ENCODE data around the gene NEUROG3.

NEUROG3 gene, protein sequence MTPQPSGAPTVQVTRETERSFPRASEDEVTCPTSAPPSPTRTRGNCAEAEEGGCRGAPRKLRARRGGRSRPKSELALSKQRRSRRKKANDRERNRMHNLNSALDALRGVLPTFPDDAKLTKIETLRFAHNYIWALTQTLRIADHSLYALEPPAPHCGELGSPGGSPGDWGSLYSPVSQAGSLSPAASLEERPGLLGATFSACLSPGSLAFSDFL

DNA sequence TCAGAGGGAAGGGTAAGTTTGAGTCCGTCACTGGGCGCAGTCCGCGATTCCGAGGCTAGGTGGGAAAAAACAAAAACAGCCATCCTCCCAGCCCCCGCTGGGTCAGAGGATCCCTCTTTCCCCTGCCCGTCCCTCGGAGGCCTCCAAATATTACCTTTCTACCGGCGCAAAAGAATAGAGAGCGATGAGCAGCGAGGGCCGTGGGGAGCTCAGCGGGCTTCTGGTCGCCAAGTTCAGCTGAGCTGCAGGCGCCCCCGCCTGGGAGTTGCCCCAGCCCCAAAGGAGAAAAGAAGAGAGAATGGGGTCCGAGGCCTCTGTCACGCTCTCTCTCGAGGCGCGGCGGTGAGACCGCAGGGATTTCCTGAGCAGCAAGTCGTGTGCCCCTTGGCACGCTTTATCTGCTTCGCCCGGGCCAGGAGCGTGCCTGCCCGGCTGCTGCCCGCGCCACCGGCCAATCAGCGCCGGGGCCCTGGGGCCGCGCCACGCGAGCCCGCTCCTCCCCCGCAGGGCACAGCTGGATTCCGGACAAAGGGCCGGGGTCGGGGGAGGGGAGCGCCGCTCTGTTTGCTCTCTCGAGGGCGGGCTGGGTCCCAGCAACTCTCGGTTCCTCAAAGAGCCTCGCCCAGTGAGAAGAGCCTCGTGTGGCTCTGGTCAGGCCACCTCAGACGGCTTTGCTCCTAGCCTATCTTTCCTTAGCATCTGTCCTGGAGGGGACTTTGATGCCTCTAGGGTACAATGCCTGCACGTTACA lies at the start of gene NEUROG3:
NEUROG3 (minus strand) TSS at position 367 of the 751 bp plus-strand sequence. CDS start 379 bp downstream, outside the sequence.
- no peak for FAIRE-seq

DNA sequence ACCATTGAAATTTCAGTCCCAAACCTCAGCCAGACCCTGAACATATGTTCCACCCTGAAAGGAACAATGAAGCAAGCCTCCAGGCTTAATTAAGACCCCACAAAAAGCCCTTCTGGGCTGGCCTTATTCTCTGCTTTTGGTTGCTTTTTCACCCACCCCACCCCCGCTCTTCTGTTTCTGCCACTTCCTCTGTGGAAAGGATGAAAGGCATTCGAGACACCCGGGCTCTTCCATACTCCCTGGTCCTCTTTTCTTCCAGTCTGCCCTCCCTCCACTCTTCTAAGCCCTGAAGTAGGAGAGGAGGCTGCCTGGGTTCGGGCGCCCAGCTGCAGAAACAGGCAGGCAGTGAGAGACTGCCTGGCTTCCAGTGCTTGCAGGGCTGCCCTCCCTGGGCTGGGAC lies 47.4 kb upstream of the NEUROG3 start:
- FAIRE-seq, result no peak

DNA sequence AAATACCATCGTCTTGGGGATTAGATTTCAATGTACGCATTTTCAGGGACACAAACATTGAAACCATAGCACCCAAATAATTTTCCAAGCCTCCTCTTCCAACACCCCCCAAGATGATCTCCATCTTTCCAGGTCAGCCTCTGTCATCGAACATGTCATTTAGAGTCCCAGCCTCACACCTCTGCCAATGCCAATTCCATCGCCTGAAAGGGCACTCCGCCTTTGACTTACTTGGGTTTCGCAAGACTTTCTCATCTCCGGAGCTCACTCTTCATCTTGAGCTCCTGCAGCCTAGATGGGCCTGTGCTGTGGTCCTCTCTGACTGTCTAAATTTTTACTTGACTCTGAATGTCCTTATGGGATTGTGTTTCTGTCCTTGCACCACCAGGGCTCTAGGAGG lies 46.4 kb upstream of the NEUROG3 start:
- no peak for FAIRE-seq

DNA sequence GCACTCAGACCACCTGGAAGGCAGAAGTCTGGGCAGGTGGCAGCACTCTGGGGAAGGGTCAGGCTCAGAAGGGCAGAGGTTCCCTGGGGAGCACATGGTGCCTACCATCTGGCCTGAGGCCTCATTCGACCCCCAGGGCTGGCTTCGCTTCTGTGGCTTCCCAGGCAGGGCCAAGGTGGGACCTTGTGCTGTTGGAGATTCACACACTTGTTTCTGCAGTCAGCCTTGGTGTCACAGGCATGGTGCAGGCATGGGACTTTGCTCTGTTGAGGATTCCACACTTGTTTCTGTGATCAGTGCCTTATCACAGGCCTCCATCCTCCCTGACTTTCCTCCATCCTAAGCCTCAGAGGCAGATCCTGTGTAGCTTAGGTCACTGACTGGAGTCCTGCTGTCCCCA lies 45.5 kb upstream of the NEUROG3 start:
- no peak for FAIRE-seq

DNA sequence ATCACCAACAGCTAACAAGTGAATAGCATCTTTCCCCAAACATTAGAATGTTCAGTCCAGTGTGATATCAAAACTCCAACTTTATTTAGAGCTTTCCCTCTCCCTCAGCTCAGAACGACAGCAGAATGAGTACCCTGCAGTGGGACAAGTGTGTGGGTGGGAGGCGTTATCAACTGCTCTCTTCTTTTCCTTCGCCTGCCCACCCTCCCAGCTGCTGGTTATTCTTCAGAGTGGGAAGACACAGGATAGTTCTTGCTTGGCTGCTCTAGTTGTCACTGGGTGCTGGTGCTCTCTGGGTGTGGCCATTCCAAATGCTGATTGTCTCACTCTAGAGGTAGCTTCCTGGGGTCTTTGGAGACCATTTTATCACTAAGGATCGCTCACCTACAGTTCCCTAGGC lies 43.1 kb upstream of the NEUROG3 start:
- no peak for FAIRE-seq

DNA sequence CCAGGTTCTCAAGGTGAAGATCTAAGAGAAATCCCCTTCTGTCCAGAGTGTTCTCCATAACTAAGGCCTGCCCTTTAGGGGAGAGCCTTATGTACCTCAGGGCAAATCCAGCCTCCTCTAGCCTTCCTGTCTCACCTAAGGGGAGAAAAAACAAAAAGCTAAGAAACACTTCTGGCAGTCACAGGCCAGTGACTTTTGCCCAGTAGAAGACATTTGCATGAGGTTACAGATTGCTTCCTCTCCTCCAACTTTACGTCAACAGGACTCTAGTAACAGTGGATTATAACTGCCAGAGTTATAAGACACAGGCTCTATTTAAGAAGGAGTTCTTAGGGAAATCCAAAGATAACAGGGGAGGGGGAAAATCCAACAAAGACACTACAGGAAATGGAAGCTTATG lies 40.9 kb upstream of the NEUROG3 start:
- FAIRE-seq, result no peak

DNA sequence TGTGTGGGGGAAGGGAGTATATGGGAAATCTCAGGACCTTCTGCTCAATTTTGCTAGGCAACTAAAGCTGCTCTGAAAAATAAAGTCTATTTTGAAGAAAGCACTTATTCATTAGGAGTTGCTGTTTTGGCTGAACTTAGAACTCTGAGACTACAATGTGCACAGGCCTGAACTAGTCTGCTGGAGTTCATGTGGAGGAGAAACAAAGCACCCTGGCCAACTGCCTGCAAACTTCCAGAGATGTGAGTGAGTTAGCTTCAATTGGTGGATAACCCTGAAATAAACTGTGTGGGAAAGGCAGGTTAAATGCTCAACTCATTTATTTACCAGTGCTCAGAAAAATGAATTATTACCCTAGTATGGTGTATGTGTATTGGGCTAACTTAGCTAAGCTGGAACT lies 39.5 kb upstream of the NEUROG3 start:
- no peak for FAIRE-seq

DNA sequence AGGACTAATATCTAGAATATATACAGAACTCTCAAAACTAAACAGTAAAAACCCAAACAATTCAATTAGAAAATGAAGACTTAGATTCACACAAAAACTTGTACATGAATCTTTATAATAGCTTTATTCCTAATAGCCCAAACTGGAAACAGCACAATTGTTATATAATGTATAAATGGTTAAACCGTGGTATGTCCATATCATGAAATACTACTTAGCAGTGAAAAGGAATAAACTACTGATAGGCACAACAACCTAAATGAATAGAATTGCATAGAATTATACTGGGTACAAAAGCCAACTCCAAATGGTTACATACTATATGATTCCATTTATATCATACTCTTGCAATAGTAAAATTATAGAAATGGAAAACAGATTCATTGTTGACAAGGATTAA lies 35.9 kb upstream of the NEUROG3 start:
- no peak for FAIRE-seq

DNA sequence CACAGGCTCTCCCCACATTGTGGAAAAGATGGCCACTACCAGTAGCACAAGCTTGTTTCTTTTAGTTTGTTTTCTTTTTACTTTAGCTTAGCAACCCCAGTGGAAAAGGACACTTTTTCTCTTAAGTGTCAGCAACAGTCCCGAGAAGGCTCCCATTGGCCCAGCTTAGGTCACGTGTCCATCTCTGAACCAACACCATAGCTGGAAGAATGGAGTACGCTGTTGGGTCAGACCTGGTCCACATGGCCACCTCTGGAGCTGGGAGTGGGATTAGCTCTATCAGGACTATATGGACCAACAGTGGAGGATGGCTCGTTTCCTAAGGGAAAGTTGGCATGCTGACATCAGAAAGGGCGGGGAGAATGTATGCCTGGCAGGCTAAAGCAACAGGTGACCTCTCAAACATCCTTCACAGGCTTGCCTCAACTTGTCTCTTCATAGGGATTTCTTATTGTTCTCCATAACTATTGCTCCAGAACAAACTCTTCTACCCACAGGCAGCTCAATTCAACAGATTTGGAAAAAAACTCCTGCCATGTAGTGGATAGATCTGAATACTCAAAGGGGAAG lies 27.6 kb upstream of the NEUROG3 start:
- FAIRE-seq, result no peak

DNA sequence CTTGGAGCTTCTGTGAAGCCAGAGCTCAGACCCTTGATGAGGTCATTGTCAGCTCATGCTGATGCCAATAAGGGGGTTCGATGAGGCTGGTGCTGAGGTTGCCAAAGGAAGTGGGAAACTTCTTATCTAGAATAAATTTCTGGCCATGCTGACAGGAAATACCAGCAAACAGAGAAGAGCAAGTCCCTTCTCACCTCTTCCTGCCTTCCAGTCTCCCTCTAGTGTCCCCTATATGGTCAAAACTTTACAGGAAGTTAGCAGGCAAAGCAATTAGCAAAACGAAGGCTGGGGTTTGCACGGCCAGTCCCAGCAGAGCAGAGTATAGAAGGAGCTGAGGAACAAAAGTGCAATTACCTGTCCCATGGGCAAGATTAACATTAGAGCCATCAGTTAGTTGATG lies 15.1 kb upstream of the NEUROG3 start:
- FAIRE-seq, result no peak

DNA sequence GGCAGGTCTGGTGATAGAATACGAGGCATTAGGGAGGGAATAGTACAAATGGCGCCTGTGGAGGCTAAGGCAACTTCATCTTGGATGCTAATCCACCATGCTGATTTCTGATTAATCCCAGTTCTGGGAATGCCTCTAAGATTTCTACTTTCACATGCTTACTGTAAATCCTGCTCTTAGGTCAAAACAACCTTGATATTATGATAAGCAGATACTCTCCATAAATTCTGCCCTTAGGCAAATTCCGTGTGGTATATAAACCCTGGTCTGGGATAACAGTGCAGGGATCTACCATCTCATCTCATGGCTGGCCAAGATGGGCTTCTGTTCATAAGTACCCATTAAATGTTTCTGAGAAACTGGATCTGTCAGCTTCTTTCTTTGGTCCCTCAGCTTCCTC lies 11.4 kb upstream of the NEUROG3 start:
- FAIRE-seq, result no peak

DNA sequence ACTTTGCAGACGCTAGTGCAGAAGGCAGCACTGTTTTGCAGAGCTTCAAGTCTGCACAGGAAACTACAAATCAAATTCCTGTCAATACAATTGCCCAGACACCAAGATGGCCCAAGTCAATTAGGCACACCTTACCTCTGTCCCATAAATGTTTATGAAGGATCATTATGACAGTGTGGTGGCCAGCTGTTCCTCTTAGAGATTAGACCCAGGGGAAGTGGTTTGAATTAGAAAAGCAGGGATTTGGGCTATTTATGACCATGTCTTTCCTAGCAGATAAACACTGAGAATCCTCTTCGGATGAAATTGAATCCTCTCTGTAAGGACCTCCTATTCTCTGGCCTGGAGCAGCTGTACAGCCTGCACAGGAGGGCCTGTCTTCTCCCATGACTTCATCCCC lies 9.9 kb upstream of the NEUROG3 start:
- no peak for FAIRE-seq

DNA sequence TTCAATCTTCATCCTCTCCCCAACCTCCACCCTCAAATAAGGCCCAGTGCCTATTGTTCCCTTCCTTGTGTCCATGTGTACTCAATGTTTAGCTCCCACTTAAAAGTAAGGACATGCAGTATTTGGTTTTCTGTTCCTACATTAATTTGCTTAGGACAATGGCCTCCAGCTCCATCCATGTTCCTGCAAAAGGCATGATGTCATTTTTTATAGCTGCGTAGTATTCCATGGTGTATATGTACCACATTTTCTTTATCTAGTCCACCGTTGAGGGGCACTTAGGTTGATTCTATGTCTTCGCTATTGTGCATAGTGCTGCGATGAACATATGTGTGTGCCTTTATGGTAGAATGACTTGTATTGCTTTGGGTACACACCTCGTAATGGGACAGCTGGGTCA lies 7.2 kb upstream of the NEUROG3 start:
- FAIRE-seq, result no peak

DNA sequence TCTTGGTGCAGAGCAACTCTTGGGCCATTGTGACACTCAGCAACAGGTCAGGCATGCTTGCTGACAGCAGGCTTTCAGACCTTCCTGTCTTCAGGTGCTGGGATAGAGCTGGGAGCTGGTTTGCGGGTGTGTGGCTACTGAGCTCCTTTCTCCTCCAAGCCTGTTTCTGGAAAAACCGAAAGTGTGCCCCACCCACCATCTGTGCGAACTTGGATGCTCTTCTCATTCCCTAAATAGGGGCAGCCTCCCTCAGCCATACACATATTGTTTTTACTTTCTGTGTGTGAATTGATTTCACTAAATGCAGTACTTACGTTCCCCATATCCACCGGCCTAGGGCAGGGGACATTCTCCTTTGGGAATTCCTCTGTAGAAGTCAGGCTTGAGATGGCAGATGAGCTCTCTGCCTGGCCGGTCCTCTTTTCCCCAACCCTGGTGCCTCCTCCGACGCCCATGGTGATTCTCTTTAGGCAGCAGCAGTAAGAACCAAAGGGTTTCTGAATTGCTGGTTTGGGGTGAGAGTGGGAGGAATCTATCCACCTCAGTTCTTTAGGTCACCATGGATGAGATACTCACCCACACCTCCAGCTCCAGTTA lies 6.3 kb upstream of the NEUROG3 start:
- FAIRE-seq, result no peak

DNA sequence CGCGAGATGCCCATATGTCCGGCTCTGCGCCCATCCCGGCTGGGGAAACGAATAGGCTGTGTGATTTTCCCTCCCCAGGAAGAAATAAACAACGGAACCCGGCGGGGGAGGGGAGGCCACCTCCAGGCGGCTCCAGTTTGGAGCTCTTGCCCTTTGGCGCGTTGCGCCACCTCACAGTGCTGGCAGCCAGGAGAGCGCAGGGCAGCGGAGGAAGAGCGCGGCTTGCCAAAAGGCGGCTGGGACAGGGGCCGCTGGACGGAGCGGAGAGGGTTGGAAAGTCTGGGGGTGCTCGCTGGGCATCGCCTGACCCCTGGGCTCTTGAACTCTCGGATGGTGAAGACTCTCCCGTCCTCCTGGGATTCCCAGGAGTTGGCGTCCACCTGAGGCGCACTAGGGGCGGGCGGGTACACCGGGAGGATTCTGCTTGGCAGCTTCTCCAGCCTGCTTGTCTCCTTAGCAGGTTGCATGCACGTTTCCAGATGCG lies 5.3 kb upstream of the NEUROG3 start:
- FAIRE-seq, result no peak

DNA sequence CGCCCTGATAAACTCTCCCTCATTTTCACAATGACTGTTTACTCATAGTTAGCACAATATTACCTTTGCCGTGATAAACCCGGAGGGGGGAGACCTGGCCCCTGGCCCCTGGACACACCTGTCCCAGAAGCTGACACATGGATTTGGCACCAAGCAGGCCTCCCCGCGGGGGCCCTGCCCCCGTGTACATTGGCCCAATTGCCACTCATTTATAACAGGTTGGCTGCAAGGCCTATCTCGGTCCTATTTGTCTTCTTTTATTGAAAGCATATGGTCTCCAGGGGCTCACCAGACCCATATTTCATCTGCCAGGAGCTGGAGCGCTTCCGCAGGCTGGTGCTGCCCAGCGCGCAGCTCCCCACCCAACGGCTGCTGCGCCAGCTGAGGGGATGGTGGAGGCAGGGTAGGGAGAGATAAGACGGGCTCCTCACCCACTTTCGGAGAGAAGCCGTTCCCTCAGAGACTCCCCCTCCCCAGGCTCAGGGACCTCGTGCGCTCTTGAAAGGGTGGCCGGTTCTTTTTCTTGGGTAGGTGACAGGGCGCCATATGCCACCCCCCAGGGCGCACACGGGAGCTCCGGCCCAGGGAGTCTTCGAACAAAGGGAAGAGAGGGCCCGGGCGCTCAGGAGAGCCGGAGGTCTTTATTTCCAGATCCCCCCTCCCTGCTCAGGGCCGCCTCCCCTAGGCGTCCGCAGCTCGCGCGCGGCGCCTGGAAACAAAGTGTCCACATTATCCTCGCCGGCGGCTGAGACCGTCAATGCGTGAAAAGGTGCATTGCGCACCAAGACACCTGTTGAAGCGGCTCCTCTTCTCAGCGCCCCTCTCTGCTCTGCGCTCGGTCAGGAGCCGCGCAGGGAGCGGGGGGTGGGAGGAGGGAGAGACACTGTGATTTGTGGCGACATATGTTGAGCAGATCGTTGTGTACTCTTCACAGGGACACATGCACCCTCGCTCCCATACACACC lies 4.3 kb upstream of the NEUROG3 start:
- no peak for FAIRE-seq

DNA sequence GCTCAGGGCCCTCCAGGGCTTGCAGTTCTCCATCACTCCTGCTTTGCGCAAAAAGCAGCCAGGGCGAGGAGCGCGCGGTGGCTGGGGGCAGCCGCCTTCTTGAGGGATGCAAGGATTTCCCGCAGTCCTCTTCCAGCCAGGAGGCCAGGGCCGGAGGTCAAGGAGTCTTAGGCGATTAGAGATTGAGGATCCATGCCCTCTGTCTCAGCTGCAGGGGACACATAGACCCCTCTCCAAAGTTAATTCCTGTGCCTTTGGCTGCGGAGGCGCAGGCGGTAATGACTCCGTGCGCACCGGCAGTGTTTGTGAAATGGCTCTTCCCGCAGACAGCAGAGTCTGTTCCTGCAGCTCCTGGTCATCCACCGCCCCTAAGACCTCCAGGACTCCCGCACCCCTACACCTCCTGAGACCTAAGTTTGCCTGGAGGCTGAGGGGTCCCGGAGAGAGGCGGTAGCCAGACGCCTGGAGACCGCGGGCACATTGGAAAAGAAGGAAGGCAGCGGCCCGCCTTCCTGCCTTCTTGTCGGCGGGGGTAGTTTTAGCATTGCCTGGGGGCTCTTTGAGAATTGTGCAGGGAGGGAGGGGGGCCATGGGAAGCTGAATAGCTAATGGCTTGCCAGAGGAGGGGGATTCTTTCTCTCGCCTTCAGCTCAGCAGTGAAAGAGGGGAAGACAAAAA lies 3.3 kb upstream of the NEUROG3 start:
- FAIRE-seq, result no peak

DNA sequence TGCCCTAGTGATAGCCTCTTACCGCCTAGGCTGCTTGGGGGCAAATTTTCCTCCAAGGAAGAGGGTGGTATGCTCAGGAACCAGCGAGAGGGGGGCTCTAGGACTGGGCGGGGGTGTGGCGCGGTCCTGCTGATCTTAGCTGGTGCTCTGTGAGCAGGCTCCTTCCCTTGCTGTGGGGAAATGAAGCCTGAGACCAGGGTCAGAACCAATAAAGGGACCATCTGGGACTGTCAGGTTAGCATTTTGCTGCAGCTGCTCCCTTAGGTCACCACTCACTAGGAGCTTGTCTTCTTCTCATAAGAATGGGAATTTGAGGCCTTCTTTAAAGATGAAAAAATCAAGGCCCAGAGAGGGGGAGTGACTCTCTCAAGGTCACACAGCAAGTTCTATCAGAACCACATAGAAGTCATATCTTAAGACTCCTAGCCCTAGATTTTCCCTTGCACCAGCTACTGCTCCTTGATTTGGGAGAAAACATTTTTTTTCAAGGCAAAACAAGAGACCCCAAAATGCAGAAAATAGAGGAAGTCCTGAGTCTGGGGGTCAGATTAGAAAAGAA lies 2.0 kb upstream of the NEUROG3 start:
- FAIRE-seq, result no peak

DNA sequence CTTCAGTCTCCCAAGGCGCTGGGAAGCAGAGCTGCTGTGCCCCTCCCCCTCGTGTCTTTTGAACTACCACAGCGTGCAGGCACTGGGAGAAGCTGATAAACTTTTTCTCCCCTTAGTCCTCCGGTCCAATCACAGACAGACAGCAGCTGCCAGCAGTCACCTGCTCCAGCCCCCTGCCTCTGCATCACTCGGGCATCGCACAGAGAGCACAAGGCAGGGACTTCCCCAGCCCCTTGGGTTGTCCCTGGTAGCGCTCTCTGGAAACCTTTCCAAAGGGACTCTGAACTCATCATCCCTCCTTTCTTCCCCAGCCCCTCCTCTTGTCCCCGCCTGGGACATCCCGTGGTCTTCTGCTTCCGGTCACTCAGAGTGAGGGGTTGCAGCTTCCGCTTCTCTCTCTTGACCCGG lies 1.4 kb upstream of the NEUROG3 start:
- FAIRE-seq, result no peak

DNA sequence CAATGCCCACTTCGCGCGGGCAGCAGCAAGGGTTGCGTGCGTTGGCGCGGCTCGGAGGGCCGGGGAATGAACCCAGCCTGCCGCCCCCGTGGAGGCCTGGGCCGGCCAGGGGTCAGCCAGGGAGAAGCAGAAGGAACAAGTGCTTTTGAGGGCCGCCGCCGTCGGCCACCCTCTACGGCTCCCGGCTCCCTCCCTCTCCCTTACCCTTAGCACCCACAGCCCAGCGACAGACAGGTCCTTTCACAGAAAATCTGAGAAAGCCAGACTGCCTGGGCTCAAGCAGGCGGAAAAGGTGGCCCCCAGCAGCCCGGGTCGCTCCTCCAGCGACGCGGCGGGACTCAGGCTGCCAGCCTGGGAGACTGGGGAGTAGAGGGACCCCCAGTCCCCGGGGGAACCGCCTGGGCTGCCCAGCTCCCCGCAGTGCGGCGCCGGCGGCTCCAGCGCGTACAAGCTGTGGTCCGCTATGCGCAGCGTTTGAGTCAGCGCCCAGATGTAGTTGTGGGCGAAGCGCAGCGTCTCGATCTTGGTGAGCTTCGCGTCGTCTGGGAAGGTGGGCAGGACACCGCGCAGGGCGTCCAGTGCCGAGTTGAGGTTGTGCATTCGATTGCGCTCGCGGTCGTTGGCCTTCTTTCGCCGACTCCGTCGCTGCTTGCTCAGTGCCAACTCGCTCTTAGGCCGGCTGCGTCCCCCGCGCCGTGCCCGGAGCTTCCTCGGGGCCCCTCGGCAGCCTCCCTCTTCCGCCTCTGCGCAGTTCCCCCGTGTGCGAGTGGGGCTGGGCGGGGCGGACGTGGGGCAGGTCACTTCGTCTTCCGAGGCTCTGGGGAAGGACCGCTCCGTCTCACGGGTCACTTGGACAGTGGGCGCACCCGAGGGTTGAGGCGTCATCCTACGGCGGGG lies 815 bp downstream of the NEUROG3 start:
- FAIRE-seq, result no peak
